D341Med (cell line): ENCODE results near the gene ZNF383.
"Not testable (repeated sequence)": the region's sequence is repeated elsewhere in the genome, so short reads cannot be mapped to it uniquely, and the experiment has no call there.

Source experiments
- DNase-seq: peaks from one replicate; pipeline ENCODE4 v3.0.0; 2012; ENCODE audit warnings: low spot score

Gene ZNF383

GRCh38 chr19:37292998-37293939 lies 75.3 kb downstream of the ZNF383 start:
- DNase-seq = not testable (repeated sequence)

GRCh38 chr19:37294246-37294645 lies 76.2 kb downstream of the ZNF383 start:
- DNase-seq = not testable (repeated sequence)
